Neural progenitor cell (in vitro differentiated cells): ENCODE results near the gene ARPC5L.

Source experiments
- EZH2 ChIP-seq: fragments of 200-600 bp; sonication (generic); IDR thresholded peaks from 2 replicates; pipeline ENCODE4 v1.6.1; 2017; ENCODE audit warnings: antibody characterized with exemption, mild to moderate bottlenecking, moderate library complexity
- EZH2phosphoT487 ChIP-seq: fragments of 200-600 bp; sonication (generic); IDR thresholded peaks from 2 replicates; pipeline ENCODE4 v1.6.1; 2017; ENCODE audit warnings: antibody characterized with exemption
- TF ChIP-seq, protein P1 (sequence below): fragments of 200-600 bp; sonication (generic); IDR thresholded peaks from 2 replicates; pipeline ENCODE4 v1.5.1; 2017; ENCODE audit warnings: antibody characterized with exemption, mild to moderate bottlenecking

DNA sequence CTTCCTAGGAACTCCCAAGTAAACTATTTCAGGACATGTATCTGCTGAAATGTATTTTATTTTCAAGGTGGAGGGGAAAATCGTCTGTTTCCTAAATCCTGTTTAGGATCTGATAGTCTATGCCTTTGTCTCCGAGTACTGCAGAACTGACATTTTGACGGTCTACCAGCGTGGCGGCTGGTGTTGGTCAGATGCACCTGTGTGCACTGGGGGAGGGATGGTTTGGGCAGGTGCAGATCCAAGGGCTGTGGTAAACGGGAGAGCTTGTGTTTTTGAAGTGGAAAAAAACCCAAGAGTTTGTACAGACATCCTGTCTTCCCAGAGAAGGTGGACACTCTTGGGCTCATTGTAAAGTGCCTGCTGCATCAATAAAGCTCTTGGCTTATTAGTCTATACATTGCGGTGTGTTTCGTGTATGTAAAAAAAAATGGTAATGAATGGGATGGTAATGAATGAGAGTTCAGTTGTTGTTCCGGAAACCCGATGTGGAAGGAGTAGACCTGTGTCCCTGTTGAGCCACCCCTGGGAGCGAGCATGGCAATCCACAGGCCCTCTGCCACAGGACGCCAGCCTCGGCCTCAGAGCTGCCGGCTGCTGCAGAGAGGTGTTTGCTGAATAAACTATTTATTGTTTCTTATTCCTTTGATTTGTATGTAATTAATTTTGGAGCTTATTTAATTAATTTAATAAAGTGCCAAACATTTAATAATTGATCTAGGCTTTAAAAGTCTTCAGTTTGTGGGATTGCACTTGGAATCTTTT lies 15.3 kb downstream of the ARPC5L start:
- TF ChIP-seq, protein P1, sequence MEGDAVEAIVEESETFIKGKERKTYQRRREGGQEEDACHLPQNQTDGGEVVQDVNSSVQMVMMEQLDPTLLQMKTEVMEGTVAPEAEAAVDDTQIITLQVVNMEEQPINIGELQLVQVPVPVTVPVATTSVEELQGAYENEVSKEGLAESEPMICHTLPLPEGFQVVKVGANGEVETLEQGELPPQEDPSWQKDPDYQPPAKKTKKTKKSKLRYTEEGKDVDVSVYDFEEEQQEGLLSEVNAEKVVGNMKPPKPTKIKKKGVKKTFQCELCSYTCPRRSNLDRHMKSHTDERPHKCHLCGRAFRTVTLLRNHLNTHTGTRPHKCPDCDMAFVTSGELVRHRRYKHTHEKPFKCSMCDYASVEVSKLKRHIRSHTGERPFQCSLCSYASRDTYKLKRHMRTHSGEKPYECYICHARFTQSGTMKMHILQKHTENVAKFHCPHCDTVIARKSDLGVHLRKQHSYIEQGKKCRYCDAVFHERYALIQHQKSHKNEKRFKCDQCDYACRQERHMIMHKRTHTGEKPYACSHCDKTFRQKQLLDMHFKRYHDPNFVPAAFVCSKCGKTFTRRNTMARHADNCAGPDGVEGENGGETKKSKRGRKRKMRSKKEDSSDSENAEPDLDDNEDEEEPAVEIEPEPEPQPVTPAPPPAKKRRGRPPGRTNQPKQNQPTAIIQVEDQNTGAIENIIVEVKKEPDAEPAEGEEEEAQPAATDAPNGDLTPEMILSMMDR = no peak
- TF ChIP-seq EZH2 = no peak
- TF ChIP-seq EZH2phosphoT487 = no peak
